ENCODE data around the gene ARID3C. TPM values are rescaled to one million over a fixed set of nuclear protein-coding genes. Genes with fewer than 3 reads are reported as not detected.

The ARID3C gene
- total and polyA plus RNA-seq, 11 donors, result 0.20 TPM; not detected in 10

DNA sequence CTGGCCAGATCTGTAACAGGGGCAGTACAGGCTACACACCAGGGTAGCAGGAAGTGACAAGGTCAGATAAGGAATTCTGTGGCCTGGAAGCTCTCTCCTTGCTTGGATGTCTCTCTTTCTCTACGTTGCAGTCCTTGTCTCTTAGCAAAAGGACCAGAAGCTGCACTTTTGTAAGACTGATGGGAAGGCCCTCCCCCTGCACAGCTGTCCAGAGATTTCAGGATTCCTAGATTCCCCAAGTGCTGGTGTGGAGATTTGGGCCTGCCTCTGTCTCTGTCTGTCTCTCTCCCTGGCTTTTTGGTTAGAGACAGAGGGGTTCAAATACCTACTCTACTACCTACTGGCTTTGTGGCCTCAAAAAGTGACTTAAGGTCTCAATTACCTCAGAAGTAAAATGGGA lies 29.3 kb downstream of the ARID3C start:
- Histone ChIP-seq H3K36me3 (no peaks in the 10 kb centered on the region), H3K4me3 (no peak overlapping the region), H3K27ac (no peak overlapping the region), H3K27me3 (peaks cover 0 to 2% (median 0%) of the 10 kb centered on the region in 9 donors), H3K4me1 (peaks cover 0 to 5% (median 0%) of the 10 kb centered on the region in 12 donors), H3K9me3 (no peaks in the 10 kb centered on the region)
- no peak for ATAC-seq
- TF ChIP-seq POLR2A (IDR thresholded peaks at IDR 0.05), result no peak
- TF ChIP-seq, protein P1, sequence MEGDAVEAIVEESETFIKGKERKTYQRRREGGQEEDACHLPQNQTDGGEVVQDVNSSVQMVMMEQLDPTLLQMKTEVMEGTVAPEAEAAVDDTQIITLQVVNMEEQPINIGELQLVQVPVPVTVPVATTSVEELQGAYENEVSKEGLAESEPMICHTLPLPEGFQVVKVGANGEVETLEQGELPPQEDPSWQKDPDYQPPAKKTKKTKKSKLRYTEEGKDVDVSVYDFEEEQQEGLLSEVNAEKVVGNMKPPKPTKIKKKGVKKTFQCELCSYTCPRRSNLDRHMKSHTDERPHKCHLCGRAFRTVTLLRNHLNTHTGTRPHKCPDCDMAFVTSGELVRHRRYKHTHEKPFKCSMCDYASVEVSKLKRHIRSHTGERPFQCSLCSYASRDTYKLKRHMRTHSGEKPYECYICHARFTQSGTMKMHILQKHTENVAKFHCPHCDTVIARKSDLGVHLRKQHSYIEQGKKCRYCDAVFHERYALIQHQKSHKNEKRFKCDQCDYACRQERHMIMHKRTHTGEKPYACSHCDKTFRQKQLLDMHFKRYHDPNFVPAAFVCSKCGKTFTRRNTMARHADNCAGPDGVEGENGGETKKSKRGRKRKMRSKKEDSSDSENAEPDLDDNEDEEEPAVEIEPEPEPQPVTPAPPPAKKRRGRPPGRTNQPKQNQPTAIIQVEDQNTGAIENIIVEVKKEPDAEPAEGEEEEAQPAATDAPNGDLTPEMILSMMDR (IDR thresholded peaks at IDR 0.05), result no peak
- WGBS, 4 donors, result 22 to 43% (median 26%) methylated on average over 1 of the region's 1 CpG
- intact Hi-C loops (cut with DNase I), result loop anchor here in 5 of 10 donors (5.0 to 10.0 kb wide), 5 partner anchors 95 to 265 kb away; no protein-coding TSS in a partner anchor
- DNase-seq, result no peak

DNA sequence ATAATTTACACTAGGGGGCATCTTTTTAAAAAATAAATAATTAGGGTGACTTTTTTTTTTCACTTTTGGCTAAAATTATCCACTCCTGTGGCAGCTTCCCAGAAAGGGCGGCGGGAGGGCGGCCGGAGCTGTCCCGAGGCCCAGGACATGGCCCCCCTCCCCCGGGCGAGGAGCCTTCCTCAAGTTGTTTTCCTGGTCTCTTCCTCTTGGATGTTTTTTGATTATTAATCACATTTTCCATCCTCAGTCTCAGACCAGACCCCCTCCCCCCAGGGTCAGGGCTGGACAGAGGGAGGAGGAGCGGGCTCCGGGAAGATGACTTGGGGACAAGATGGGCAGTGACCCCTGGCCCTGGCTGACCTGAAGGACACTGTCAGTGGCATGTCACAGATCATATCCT lies 34.7 kb downstream of the ARID3C start:
- no peak overlapping the region for H3K4me3 ChIP-seq
- H3K27ac ChIP-seq, result peak overlapping the region in 4 of 12 donors; percentile 20 to 44 (median 39)
- ATAC-seq (no peak), DNase-seq (no peak)
- H3K4me1 ChIP-seq, result peaks cover 0 to 44% (median 27%) of the 10 kb centered on the region in 12 donors
- intact Hi-C loops (cut with DNase I), result loop anchor here (5.0 to 10.0 kb wide), 11 partner anchors 89 to 262 kb away; no protein-coding TSS in a partner anchor
- TF ChIP-seq, protein P1 (IDR thresholded peaks at IDR 0.05), result peak in 2 of 12 donors; percentile 2 to 11
- TF ChIP-seq POLR2A (IDR thresholded peaks at IDR 0.05), result no peak
- WGBS, 4 donors, result 39 to 61% (median 44%) methylated on average over 9 of the region's 9 CpGs
- H3K27me3 ChIP-seq, result peaks cover 0 to 49% (median 10%) of the 10 kb centered on the region in 9 donors
- H3K9me3 ChIP-seq, result no peaks in the 10 kb centered on the region
- H3K36me3 ChIP-seq, result no peaks in the 10 kb centered on the region

DNA sequence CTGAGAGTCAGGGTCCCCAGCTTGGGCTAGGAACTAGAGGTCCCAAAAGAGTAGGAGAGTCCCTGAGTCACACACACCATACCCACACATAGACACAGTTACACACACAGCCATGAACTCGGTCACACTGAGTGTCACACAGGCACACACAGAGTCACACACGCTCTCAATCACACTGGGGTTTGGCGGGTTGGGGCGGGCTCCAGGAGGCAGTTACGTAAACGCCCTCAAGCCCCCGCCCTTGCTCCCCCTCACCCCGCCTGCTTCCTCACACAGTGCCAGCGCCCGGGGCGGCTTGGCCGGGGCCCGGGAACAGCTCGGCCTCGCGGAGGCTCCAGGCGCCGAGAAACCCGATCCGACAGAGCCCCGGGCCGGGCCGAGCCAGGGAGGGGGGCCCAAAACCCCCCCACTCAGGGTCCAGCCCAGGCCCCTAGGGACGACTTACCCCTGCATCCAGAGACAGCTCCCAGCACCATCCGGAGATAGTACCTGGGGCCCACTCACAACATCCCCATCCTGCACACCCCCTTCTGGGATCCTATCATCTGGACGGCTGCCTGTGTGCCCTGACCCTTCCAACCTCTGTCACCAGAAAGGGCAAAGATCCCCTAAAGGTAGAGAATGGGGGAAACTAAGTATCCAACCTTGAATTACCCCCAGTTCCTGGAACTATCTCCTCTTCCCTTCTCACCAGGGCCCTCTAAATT lies 35.8 kb downstream of the ARID3C start:
- DNase-seq (peak; percentile 58 to 80 (median 77)), ATAC-seq (peak; percentile 77 to 83 (median 80))
- no peaks in the 10 kb centered on the region for H3K9me3 ChIP-seq
- TF ChIP-seq POLR2A (IDR thresholded peaks at IDR 0.05), result no peak
- TF ChIP-seq, protein P1 (IDR thresholded peaks at IDR 0.05), result no peak
- H3K4me1 ChIP-seq, result peaks cover 0 to 52% (median 30%) of the 10 kb centered on the region in 12 donors
- 12 to 20% (median 13%) methylated on average over 12 to 26 of the region's 26 CpGs for WGBS, 4 donors
- H3K36me3 ChIP-seq, result no peaks in the 10 kb centered on the region
- intact Hi-C loops (cut with DNase I), result loop anchor here (1.0 to 10.0 kb wide), 12 partner anchors 45 to 261 kb away; no protein-coding TSS in a partner anchor
- H3K27ac ChIP-seq, result peak overlapping the region in 8 of 12 donors; percentile 17 to 66 (median 36)
- peaks cover 4 to 61% (median 13%) of the 10 kb centered on the region in 9 donors for H3K27me3 ChIP-seq
- peak overlapping the region in 1 of 12 donors; percentile 3 for H3K4me3 ChIP-seq
